NCI-H82 (cell line): Measurements from ENCODE around the gene CSMD2.
A peak's percentile ranks its signal among the peaks of the same experiment; 100 is the strongest.

Experiments
- DNase-seq: peaks from one replicate; lab custom pipeline; 2025; lab: John Stamatoyannopoulos, UW

The CSMD2 gene

DNA sequence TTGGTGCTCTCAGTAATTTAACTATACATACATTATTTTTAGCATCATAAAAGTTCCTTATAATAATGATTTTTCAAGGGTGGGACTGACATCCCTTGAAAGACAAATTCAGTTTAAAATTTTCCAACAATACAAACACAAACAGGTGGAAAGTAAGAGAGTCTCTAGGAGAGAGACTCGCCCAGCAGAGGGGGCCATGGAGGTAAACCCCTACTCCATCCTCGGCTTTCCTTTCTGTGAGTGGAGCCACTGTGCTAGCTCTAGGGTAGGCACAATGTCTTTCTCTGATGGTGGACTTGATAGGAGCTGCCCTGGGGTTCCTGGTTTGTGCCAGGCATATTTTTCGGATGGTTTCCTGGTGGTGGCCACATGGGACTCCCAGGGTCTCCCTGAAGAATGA, 8.3 kb downstream of the CSMD2 start:
- peak; percentile 43 for DNase-seq

DNA sequence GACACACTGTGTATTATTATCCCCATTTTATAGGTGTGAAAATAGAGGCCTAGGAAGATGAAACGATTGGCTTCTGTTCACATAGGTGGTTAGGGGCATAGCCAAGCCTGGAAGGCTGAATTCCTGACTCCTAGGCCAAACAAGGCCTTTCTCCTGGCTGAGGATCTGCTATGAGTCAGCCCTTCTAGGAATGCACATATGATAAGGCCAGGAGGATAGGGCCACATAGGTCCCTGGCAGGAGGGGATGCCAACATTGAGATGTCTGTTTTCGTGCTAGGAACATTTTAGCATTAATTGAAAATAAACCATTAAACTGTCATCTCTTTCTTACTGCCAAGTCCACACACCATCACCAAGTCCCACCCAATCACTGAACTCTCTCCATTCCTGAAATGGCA, 9.2 kb downstream of the CSMD2 start:
- DNase-seq: no peak

- no peak for DNase-seq
These were observed 11.8 kb downstream of the CSMD2 start for GRCh38 chr1:34153246-34153645.

- peak; percentile 98 for DNase-seq
These were observed 15.5 kb downstream of the CSMD2 start for GRCh38 chr1:34149501-34149900.

- no peak for DNase-seq
These were observed 17.7 kb downstream of the CSMD2 start for GRCh38 chr1:34147301-34147700.

GRCh38 chr1:34144766-34145165, 20.3 kb downstream of the CSMD2 start:
- DNase-seq: no peak

GRCh38 chr1:34143975-34144374, 21.1 kb downstream of the CSMD2 start:
- DNase-seq: no peak

GRCh38 chr1:34140011-34140676, 24.9 kb downstream of the CSMD2 start:
- DNase-seq: no peak

GRCh38 chr1:34137411-34137810, 27.6 kb downstream of the CSMD2 start:
- DNase-seq: no peak

DNA sequence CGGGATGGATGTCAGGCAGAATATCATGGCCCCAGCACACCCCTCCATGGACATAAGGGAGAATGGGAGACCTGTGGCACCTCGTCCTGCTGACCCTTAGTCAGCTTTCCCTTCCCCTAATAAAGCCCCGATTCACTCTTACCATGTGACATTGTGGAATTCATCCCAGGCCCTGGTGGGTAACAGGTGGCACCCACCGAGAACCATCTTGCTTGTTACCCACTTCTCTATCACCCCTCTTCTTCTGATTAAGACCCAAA, 32.9 kb downstream of the CSMD2 start:
- DNase-seq: no peak

GRCh38 chr1:34131396-34132160, 33.5 kb downstream of the CSMD2 start:
- DNase-seq: no peak

- DNase-seq: no peak
These were observed 34.7 kb downstream of the CSMD2 start for GRCh38 chr1:34130306-34130705.

DNA sequence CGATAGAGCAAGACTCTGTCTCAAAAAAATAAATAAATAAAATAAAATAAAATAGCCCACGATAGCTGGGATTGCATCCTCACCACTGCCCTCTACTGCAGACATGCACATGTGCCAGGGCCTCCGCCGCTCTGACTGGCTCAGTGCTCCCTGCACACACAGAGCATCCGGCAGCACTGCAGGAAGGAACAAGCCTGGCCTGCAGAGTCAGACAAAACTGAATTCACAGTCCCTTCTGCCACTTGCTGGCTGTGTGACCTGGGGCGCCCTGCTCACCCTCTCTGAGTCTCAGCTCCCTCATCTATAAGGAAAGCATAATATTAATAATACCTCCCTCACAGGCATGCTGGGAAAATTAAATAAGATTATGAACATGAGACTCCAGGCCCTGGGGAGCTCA, 35.4 kb downstream of the CSMD2 start:
- DNase-seq: peak; percentile 5

- DNase-seq: no peak
These were observed 36.7 kb downstream of the CSMD2 start for GRCh38 chr1:34128186-34128889.

DNA sequence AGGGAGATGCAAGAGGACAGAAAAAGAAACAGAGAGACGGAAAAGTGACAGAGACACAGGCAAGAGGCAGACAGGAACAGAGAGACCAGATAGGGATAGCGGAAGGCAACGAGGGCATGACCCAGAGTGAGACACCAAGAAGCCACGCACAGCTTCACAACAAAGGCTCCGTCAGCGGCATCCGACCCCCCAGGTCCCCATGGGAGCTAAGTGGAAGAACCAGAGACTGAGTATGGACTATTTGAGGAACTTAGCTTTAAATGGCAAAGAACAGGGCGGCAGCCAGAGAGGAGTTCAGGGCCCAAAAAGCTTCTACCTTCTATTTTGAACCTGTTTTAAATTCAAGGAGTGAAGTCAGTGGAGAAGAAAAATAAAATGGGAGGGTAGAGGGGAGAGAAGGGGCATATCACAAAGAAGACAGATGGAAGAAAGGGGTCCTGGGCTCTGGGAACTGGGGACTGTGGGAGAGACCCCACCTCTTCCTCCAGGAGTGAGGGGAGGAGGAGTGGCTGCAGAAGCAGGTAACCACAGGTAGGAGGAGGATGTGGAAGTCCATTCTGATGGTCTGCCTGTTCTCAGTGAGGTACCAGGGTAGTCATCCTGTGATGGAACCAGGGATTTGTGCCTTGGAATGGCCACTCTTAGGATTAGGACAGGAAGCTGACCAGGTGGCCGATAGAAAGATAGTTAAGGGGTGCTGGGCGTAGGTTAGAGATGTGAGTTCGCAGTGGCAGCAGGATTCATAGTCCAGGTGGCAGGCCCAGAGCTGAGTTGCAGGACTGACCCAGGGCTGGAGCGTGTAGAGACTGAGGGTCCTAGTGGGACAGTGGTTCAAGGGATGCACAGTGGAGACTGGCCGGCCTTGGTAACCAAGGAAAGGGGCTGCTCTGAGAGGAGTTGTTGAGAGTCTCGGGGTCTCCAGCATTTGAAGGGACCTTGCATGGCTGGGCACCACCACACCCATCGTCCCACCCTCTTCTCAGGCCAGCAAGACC, 37.7 kb downstream of the CSMD2 start:
- no peak for DNase-seq

DNA sequence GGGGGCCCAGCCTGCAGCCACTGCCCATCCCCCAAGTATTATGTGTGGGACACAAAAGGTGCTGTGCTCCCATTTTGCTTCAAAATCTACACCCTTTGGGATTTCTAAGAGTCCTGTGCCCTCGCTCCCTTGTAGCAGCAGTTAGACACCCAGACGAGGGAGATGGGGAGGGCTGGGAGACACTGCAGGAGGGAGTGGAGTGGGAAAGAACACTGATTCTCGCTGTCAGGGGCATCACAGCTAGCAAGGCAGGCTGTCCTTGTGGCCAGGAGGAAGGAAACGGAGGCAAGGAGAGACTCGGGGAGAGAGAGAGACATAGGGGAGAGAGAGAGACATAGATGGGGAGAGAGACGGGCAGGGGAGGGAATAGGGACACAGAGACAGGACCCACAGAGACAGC, 38.5 kb downstream of the CSMD2 start:
- no peak for DNase-seq

GRCh38 chr1:34125721-34126380, 39.2 kb downstream of the CSMD2 start:
- peak; percentile 60 for DNase-seq

DNA sequence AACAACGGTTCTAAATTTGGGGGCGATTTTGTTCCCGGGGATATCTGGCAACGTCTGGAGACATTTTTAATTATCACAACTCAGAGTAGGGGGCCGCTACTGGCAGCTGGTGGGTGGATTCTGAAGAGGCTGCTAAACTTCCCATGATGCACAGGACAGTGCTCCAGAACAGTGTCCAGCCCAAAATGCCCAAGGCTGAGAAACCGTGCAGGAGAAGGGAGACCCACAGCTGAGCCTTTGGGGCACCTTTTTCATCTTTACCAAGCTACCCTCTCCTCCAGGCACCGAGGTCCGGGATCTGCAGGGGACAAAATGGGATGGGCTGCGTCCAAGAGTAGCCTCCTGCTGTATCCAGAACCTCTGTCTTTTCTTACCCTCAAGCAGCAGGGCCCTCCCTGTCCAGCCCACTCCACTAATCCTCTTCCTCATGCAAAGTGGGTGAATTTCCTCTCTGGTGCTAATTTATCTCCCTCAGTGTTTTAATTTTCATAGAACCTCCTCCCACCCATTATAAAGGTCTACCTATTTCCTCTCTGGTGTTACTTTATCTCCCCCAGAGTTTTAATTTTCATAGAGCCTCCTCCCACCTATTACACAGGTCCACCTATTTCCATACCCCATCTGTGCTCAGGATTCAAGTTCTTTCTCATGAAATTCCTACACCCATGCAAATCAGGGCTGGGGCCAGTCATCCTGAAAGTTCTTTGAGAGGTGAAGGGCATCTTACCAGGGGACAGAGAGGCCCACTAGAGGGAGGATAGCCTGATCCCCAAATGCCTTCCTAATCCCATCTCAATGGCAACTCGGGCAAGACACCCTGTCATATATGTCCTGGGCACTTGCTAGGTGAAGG, 42.7 kb downstream of the CSMD2 start:
- no peak for DNase-seq

- no peak for DNase-seq
These were observed 49.8 kb downstream of the CSMD2 start for GRCh38 chr1:34115233-34115632.

DNA sequence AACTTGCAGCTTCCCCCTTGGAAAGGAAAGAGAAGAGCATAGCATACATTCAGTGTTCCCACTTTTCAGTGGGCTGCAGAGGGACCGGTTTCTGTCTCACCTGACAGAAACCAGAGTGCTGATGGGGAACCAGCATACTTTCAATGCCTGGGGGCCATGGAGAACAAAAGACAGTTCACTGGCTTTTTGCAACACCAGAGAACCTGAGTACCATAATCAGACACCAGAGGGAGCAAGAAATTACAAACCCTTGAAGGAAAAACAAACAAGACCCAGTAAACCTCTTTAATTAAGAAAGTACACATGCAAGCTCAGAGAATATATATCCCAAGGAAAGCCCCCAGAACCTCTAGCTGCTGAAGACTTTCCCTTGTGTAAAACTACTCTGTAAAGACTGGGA, 51.1 kb downstream of the CSMD2 start:
- peak; percentile 45 for DNase-seq

- peak; percentile 48 for DNase-seq
These were observed 51.7 kb downstream of the CSMD2 start for GRCh38 chr1:34113362-34113761.
